CD4-positive, alpha-beta T cell treated with Interleukin-21 for 1 hour (primary cell): Measurements from ENCODE around the gene HOXD11.
A peak's percentile ranks its signal among the peaks of the same experiment; 100 is the strongest.

Source experiments
- DNase-seq: peaks from one replicate; pipeline ENCODE4 v3.0.0-alpha.2; 2020

HOXD11 gene

DNA sequence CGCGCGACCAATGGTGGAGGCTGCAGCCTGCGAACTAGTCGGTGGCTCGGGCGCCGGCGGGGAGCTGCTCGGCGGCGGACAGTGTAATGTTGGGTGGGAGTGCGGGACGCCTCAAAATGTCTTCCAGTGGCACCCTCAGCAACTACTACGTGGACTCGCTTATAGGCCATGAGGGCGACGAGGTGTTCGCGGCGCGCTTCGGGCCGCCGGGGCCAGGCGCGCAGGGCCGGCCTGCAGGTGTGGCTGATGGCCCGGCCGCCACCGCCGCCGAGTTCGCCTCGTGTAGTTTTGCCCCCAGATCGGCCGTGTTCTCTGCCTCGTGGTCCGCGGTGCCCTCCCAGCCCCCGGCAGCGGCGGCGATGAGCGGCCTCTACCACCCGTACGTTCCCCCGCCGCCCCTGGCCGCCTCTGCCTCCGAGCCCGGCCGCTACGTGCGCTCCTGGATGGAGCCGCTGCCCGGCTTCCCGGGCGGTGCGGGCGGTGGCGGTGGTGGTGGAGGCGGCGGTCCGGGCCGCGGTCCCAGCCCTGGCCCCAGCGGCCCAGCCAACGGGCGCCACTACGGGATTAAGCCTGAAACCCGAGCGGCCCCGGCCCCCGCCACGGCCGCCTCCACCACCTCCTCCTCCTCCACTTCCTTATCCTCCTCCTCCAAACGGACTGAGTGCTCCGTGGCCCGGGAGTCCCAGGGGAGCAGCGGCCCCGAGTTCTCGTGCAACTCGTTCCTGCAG lies 15.8 kb downstream of the HOXD11 start, which contains the start of gene HOXD9:
TSS of gene HOXD9 (plus strand) at position 37 of the 728 bp plus-strand sequence. CDS start at position 87, 50 bp downstream.
- no peak for DNase-seq

DNA sequence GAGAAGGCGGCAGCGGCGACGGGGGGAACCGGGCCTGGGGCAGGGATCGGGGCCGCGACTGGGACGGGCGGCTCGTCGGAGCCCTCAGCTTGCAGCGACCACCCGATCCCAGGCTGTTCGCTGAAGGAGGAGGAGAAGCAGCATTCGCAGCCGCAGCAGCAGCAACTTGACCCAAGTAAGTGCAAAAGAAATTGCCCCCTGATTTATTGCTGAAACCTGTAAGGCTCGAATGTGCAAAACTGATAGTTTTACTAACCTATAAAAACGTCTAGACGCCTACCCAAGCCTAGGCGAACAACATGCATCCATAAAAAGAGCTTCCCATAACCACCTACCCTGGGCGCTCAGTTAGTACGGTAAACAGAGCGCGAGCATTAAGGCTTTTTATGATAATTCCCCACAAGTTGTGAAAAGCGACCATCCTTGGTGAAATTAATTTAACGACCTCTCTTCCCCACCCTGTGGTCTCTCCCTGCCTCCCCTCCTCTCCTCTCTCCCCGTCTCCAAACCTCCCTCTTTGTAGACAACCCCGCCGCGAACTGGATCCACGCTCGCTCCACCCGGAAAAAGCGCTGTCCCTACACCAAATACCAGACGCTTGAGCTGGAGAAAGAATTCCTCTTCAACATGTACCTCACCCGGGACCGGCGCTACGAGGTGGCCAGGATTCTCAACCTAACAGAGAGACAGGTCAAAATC lies 16.5 kb downstream of the HOXD11 start:
- DNase-seq, result no peak

DNA sequence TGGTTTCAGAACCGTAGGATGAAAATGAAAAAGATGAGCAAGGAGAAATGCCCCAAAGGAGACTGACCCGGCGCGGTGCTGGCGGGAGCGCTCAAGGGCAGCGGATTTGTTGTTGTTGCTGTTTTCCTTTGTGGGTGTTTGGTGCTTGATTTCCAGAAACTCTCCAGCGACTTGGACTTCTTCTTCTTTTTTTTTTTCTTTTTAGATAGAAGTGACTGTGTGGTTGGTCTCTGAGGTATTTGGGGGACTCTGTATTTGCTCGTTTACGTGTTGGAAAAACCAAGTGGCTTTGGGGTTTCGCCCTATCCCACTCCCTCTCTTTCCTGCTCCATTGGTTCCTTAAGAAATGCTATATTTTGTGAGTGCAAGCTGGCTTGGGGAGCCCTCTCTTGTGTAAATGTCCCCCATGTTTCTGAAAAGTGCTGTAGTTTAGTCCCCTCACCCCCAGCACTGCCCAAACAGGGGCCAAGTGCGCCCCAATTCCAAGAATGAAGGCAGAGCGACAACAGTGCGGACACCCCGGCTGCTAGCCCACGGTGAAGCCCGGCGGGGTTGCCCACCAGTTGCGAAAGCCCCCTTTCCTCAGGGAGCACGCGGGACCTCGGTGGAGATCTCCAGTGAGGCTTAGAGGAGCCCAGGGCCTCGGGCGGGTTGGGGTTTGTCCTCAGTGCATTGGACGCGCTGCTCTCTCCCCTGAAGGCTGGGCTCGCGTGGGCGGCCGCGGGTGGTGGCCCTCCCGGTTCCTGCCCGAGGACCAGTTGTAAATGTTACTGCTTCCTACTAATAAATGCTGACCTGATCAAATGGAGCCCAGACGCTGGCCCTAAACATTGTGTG lies 17.2 kb downstream of the HOXD11 start:
- DNase-seq, result no peak

DNA sequence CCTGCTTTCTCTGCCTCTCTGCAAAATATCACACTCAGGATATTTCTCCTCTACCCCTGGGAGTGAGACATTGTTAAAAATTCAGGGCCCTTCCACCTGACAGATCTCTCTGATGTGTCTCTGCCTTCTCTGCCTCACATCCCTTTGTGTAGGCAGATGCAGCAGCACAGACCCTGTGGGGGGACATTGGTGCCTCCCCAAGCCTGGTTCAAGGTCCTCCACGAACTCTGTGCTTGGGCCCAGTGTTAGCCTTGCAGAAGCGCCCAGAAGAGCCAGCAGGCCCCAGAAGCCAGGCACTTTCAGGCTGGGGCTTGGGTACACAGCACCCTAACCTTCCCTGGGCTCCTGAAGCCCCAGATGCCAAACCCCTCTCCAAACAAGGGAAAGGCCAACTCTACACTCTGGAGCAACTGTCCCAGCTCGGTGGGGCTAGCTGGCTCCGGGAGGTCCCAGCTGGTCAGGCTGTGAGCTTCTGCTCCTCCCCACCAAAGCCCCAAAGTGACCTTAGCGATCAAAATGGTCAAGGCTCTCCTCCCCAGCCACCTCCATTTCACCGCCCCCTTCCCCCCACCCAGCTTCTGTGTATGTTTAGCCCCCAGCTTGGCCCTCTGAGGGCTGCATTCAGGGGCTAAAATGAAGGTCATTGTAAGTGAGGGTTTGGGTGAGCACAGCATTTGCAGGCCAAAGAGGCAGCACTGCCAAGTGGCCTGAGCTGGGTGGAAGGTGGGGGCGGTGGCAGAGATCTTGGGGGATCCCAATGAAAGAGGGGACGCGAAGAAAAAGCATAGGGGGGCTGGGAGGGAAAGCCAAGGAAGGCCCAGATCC lies 18.1 kb downstream of the HOXD11 start:
- no peak for DNase-seq

DNA sequence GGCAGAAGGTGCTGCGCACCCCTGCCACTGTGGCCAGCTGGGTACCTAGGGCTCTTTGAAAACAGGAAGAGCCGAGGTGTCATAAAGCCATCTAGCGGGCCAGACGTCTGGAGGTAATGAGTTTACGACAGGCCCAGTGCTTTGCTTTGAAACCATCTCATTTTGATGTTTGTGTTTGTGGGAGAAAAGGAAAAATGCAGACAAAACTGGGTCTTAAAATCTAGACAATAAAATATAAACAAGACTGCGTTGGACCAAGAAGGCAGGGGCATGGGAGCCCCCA lies 18.6 kb downstream of the HOXD11 start:
- DNase-seq, result no peak

DNA sequence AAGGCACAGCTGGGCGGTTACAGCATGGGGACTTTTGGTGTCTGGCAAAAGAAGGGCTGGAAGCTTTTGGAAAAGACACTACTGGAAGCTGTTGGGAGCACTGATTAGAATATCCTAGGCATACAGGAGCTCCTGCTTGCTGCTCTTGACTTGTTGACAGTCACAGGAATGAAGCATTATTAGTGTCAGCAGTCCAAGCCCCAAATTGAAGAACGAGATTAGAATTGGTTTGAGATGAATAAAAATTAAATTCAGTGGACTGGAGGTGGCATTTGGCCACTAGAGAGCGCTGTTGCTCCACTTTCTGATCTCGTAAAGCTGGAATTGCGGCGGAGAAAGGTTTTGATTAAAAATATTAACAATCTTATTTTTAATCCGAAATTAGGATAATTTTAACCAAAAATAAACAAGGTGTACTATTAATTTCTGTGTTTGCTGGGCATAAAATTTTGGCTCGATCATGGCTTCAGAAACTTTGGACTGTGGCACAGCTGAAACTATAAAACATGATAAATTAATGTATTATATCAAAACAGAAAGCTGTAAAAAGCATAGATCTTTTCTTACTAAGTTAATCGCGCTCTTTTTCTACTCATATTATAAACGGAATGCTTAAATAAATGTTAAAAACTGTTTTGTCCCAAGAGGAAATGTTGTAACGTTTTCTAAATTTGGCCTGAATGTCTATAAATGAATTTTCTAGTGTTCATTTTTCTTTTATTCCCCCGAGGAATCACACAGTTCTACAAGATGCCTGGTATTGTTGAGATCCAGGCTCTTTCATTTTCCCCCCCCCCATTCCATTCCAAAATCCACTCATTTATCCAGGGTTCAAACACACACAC lies 20.1 kb downstream of the HOXD11 start:
- peak; percentile 65 for DNase-seq

DNA sequence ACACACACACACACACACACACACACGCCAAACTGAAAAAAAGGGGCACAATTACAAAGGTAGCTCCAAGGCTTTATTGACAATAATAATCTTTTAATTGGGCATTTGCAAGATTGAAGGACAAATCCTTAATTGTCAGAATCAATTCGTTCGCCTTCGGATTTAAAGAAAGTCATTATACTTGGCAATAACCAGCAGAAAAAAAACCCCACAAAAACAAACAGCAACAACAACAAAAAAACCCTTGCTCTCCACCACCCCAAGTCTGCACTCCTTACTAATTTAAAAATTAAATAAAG lies 20.6 kb downstream of the HOXD11 start:
- no peak for DNase-seq

DNA sequence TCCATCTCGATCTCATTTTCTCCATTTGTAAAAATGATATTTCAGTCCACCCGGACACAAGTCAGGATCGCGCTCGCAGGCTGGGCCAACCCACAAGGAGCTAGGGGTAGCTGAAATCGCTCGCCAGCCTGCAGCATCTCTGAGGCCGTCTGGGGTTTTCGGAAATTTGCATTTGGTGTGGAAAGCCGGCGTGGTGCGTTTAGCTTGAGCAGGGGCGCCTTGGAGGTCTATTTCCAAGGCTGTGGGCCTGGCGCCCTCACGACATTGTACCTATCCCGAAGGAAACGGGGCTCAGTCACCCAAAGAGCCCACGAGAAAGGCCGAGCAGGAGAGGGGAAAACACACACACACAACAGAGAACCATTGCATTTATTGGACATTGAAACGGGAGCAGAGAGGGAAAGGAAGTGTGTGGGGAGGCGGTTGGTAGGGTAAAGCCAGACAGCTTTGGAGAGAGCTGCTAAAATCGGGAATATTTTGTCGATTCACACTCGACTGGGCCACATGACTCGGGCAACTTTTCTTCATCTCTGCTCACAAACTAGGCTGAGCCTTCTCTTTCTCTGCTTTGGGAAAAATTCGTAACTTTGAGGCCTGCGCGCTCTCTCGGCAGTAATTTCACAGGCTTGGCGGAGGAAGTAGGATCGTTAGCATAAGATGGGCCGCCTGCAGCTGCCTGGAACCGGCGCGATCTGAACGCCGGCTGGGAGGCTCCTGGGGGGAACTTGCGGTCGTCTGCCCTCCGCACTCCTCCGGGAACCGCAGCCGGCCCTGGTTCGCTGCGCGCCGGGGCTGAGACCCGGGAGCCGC lies 21.3 kb downstream of the HOXD11 start:
- DNase-seq, result no peak

DNA sequence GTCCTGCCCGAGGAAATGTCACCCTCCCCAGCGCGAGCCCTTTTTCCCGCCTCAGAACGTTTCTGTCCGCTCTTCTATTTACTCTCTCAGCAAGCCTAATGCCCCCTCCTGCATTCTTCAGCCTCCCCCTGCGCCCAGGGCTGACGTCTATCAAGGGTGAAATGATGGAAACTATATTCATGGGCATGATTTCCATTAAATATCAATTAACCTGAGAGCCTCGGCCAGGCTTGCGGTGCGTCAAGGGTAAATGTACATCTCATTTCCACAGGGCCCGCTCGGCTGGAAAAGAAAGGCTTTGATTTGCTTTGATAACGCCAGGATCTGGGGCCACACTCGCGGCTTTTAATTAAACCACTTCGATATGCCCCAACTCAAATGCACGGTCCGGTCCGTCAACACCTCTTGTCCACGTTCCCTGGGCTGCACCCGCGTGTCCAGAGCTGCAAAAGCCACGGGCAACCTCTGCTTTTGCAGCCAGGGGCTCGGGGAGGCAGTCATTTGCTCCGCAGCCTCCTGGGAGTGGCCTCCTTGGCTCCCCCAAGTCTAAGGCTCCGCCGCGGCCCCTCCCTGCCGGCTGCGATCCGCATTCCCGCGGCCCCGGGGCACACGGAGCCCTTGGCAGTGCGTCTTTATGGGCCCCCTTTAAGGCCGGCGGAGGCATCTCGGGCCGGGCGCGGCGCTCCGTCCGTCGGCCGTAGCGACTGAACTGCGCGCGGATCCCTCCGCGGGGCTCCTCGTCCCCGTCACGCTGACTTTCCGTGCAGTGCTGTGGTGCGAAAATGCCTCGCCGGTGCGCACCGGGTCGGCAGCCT lies 22.1 kb downstream of the HOXD11 start, which contains the start of gene HOXD8:
TSS of gene HOXD8 (plus strand) at position 724 of the 815 bp plus-strand sequence. CDS start 662 bp downstream, outside the sequence.
- no peak for DNase-seq

DNA sequence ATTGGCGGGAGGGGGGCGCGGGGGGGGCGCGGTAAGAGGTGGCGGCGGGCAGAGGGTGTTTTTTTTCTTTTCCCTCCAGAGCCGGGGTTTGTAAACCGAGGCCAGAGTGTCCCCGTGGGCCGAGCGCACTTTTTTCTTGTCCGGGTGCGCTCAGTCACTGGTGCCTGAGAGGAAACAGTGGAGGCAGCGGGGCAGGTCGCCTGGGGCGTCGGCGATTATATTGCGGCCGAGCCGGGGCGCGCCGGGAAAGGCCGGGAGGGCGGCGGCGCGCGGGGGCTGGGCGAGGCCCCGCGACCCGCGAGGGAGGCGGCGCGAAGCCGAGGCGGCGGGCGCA lies 22.7 kb downstream of the HOXD11 start:
- DNase-seq, result no peak

DNA sequence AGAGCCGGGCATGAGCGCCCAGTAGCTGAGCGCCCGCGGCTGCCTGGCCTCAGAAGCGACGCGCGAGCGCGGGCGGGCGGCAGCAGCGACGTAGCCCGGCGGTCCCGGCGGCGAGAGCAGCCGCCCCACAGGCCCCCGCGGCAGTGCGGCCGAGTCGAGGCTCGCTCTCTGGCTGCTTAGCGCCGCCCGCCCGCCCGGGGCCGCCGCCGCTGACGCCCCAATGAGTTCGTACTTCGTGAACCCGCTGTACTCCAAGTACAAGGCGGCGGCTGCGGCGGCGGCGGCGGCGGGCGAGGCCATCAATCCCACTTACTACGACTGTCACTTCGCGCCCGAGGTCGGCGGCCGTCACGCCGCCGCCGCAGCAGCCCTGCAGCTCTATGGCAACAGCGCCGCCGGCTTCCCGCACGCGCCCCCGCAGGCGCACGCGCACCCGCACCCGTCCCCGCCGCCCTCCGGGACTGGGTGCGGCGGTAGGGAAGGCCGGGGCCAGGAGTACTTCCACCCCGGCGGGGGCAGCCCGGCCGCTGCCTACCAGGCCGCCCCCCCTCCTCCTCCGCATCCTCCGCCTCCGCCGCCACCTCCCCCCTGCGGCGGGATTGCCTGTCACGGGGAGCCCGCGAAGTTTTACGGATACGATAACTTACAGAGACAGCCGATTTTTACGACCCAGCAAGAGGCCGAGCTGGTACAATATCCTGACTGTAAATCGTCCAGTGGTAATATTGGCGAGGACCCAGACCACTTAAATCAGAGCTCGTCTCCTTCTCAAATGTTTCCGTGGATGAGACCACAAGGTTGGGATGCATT lies 23.3 kb downstream of the HOXD11 start:
- no peak for DNase-seq

DNA sequence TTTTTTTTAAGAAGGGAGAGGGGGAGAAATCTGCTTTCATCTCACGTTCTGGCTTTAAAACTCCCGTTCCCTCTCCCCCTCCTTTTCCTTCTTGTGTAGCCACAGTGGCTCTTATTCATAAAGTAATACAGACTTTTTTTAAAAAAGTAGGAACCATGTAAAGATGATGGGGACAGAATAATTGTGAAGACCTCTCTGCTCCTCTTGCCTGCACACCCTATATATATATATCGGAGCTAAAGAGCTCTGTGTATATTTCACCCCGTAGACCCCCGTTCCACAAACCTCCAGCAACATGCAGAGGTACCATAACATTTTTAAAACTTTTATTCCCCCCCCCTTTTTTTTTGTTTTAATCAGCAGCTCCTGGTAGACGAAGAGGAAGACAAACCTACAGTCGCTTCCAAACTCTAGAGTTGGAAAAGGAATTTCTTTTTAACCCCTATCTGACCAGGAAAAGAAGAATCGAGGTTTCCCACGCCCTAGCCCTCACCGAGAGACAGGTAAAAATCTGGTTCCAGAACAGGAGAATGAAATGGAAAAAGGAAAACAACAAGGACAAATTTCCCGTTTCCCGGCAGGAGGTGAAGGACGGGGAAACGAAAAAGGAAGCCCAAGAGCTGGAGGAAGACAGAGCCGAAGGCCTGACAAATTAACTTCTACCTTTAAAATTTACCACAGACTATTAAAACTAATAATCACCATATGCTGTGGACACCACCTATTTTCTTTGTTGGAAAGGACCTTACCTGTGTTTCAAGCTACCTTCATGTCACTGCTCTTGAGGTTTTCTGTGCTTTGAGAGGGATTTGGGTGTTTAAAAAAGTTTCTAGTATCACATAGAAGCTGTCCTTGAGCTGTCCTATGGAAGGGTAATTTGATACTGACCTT lies 24.1 kb downstream of the HOXD11 start:
- no peak for DNase-seq

DNA sequence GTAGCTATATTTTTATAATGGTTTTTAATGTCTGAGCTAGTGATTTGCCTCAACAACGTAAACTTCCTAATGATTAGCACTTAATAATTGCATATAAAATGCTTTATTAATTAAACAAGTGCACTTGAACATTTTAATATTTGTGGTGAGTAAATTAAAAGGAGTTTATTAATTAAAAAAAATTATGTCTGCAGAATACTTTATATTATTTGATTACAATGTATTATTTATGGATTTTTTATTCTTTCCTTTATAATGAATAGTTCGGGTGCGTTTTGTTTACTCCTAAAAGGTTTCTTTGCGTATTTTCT lies 24.7 kb downstream of the HOXD11 start:
- DNase-seq, result no peak

DNA sequence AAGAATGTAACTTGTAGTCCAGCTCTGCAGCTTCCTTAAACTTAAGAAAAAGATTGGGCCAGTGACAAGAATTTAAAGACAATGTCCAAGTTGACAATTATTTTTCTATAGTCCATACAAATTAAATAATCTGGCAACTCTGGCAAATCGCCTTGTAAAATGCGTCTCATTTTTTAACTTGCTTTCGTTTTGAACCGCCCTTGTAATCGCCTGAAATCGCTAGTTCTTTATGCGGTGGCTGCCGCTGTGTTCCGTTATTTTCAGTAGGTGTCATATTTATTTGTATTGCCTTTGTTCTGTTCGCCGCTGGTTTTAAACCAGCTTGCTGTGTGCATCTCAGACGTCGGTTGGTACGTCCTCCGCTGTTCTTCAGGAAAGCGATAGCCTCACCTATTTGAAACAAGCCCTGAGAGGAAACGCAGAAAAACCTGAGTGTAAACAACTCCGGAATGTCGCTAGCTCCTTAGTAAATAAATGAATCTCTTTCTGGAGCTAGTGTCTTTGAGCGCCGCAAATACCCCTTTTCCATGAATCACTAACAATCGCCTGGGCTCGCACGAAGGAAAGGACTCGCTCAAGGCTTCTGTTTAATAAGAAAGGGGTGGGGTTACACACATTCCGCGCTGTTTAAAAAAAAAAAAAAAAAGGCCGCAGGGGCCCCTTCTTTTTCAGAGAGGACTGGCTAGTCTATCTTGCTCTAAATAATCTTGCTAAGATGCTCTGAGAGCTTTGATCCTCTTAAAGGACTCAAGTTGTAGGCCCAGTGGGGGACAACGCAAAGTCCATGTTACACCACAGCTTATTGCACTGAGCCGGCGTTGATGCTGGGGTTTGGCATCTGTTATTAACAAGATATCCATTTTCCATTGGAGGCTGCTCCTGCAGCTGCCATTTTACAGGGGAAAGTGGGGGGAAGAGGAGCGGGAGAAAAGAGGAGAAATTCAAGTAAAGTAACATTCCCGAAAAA lies 25.4 kb downstream of the HOXD11 start:
- no peak for DNase-seq

DNA sequence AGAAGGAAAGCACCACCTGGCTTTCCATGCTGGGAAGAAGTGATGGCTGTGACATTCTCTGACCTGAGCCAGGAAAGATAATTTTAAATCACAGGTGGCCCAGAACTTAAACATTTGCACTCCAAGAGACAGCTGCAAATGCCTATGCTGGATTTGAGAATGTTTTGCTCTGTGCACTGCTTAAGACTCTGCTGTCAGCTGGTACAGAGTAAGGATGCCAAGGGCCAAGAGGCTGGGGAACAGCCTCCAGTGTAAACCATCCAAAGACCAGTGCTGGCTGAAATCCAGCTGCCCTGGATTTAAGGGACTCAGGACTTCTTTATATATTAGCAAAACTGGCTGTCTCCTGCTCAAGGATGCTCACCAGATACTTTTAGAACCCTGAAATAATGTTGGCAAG lies 26.3 kb downstream of the HOXD11 start:
- DNase-seq, result no peak

DNA sequence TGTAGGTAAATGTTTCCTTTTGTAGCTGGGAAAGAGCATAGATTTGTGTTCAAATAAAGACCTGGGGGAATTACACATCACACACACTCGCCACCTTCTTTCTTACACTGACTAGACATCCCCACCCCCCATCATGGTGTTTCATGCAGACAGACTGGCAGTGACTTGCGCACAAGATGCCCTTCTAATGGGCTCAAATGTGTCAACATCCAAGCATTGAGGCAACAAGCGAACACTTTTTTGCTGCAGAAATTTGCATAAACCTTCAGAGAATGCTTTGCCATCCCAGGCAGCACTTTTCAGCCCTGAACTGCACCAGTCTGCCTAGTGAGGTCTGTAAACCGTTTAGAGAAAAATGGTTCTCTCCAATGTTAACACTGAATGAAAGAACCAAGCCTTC lies 27.0 kb downstream of the HOXD11 start:
- DNase-seq, result no peak

DNA sequence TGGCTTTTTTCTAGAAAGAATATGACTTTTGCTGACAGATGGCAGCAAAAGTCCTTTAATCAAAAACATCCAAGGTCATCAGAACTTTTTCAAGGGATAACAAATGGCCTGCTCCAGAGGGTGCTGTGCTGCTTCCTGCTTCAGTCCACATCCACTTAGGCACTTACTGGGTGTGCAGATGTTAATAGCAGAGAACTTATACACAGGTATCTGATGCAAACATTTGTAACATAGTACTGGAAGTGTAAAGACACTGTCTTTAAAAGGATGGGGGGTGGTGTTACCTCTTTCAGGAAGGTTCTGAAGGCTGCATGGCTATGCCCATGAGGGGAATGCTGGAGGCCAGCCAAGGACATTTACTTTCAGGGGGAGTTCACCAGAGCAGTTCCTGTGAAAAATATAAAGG lies 28.0 kb downstream of the HOXD11 start:
- no peak for DNase-seq
